Liver (tissue), 9 donors: ENCODE results near the gene LPCAT1. TPM values are rescaled to one million over a fixed set of nuclear protein-coding genes. Genes with fewer than 3 reads are reported as not detected.

Experiments used
- DNase-seq: peaks from one replicate; pipeline ENCODE4 v3.0.0-alpha.2; 2017; ENCODE audit warnings: low spot score
- H3K27ac ChIP-seq, 2 donors: one replicate each; pipeline ENCODE4 v1.7.0; 2013; ENCODE audit warnings: inconsistent platforms in 2 of 2, low read length in 2 of 2, control low read depth in 1 of 2, low read depth in 1 of 2, mild to moderate bottlenecking in 1 of 2
- H3K27me3 ChIP-seq, 4 donors: one replicate each; pipeline versions ENCODE4 v1.6.1 to v1.7.0; 2013; ENCODE audit warnings: low read length in 3 of 4, inconsistent platforms in 1 of 4, mild to moderate bottlenecking in 1 of 4, moderate library complexity in 1 of 4; ENCODE audit not compliant: control insufficient read depth in 4 of 4, insufficient read depth in 4 of 4
- H3K36me3 ChIP-seq, 4 donors: one replicate each; pipeline versions ENCODE4 v1.6.1 to v1.7.0; 2013; ENCODE audit warnings: low read length in 3 of 4, mild to moderate bottlenecking in 3 of 4, low read depth in 1 of 4, moderate library complexity in 1 of 4; ENCODE audit not compliant: control insufficient read depth in 4 of 4, insufficient read depth in 3 of 4
- H3K4me1 ChIP-seq, 4 donors: one replicate each; pipeline versions ENCODE4 v1.6.1 to v1.7.0; 2013; ENCODE audit warnings: low read length in 3 of 4, mild to moderate bottlenecking in 3 of 4, moderate library complexity in 1 of 4; ENCODE audit not compliant: control insufficient read depth in 4 of 4, insufficient read depth in 4 of 4
- H3K4me3 ChIP-seq, 3 donors: one replicate each; pipeline versions ENCODE4 v1.6.1 to v1.7.0; 2013; ENCODE audit warnings: low read length in 3 of 3, control low read depth in 1 of 3, low read depth in 1 of 3, mild to moderate bottlenecking in 1 of 3
- H3K9ac ChIP-seq, 2 donors: one replicate each; pipeline ENCODE4 v1.7.0; 2013; ENCODE audit warnings: low read length in 2 of 2, mild to moderate bottlenecking in 2 of 2, moderate library complexity in 2 of 2, control low read depth in 1 of 2, low read depth in 1 of 2
- H3K9me3 ChIP-seq, 4 donors: one replicate each; pipeline versions ENCODE4 v1.6.1 to v1.7.0; 2013; ENCODE audit warnings: low read length in 3 of 4; ENCODE audit not compliant: control insufficient read depth in 4 of 4
- FOXA1 ChIP-seq: IDR thresholded peaks from 2 replicates; pipeline ENCODE4 v1.6.1; 2016; ENCODE audit warnings: antibody characterized with exemption
- RAD21 ChIP-seq, 2 donors: IDR thresholded peaks; 2 replicates each; pipeline ENCODE4 v1.6.1; 2016; ENCODE audit warnings: antibody characterized with exemption in 2 of 2, mild to moderate bottlenecking in 2 of 2
- SP1 ChIP-seq: IDR thresholded peaks from 2 replicates; pipeline ENCODE4 v1.6.1; 2018; ENCODE audit warnings: antibody characterized with exemption, mild to moderate bottlenecking
- WGBS: extraction: QIAGEN DNeasy Blood & Tissue Kit; methylation state at CpG from one replicate; pipeline ENCODE4 v1.1.7; 2013; 5-methylcytosine and 5-hydroxymethylcytosine counted together
- polyA plus RNA-seq, 2 donors: library from polyadenylated mRNA; stranded (reverse) in 1 of 2; unstranded in 1 of 2; fragments of 200-250 nt in 1 of 2; fragments of >200 nt in 1 of 2; fragmentation: Nextera tagmentation in 1 of 2; extraction: Ambion mirVana in 1 of 2; gene quantifications; one replicate each; pipeline versions ENCODE4 v1.2.1 to v1.2.3, GENCODE V29; 2013 to 2015
- total RNA-seq, 2 donors: library from RNA; depleted of rRNA; stranded (reverse); fragments of >200 nt; gene quantifications; one replicate each; pipeline ENCODE4 v1.2.3, GENCODE V29; 2014
- TF ChIP-seq, protein P1 (sequence below): IDR thresholded peaks from 2 replicates; pipeline ENCODE4 v1.6.1; 2016; ENCODE audit warnings: antibody characterized with exemption
- TF ChIP-seq, protein P2 (sequence below): IDR thresholded peaks from 2 replicates; pipeline ENCODE4 v1.6.1; 2016; ENCODE audit warnings: antibody characterized with exemption, mild to moderate bottlenecking
- TF ChIP-seq, protein P3 (sequence below): IDR thresholded peaks from 2 replicates; pipeline ENCODE4 v1.6.1; 2016; ENCODE audit warnings: antibody characterized with exemption
- TF ChIP-seq, protein P4 (sequence below): IDR thresholded peaks from 2 replicates; pipeline ENCODE4 v1.6.1; 2016; ENCODE audit warnings: antibody characterized with exemption
- donor health status: healthy.
- donor health status: healthy.
- donor health status: healthy.
- donor health status: healthy.
- donor health status: healthy.

Gene LPCAT1
- total and polyA plus RNA-seq, 4 donors = 1.5 to 12.8 (median 9.9) TPM

DNA sequence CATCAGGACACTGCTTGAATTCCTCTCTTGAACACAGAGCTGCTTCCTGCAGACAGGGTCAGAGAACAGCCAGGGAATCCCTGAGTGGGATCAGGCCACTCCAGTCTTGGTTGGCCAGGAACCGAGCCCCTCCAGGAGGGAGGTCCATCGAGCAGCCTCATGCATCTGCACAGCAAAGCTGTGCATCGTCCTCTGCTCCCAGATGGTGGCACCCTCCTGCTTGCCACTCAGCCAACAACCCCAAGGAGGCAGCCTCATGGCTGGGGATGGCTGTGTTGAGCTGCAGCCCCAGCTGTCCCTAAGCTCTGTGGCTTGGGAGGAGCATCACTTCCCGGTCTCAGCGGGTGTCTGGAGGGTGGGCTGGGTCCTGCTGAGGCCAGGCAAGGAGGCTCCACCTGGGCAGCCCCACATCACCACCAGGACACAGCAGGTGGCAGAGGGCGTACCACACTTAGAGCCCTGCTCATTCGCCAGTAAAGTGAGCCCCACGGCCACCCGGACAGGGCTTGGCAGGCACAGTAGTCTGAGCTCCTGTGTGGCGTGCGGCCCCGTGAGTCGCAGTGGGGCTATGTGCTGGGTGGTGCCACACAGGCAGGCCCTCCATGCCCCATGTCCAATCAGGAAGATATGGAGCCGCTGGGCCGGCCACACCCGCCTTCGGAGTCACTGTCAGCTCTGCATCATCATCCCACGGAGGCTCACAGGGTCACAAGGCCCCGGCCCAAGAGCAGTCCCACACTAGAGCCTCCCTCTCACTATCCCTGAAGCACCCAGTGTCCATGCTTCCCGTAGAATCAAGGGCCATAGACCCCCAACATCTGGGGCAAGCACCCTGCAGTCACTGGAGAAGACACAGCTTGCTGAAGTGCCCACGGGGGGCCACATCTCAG is 11.9 kb downstream of the LPCAT1 start:
- peaks cover 0 to 3% (median 2%) of the 10 kb centered on the region in 4 donors for H3K36me3 ChIP-seq
- H3K27ac ChIP-seq = no peak overlapping the region
- WGBS = 89% methylated on average over 21 of the region's 21 CpGs
- H3K4me3 ChIP-seq = no peak overlapping the region
- no peaks in the 10 kb centered on the region for H3K27me3 ChIP-seq
- no peak overlapping the region for H3K9ac ChIP-seq
- H3K4me1 ChIP-seq = no peaks in the 10 kb centered on the region
- peak; percentile 30 for DNase-seq
- TF ChIP-seq, protein P1, sequence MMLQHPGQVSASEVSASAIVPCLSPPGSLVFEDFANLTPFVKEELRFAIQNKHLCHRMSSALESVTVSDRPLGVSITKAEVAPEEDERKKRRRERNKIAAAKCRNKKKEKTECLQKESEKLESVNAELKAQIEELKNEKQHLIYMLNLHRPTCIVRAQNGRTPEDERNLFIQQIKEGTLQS = no peak
- TF ChIP-seq, protein P2, sequence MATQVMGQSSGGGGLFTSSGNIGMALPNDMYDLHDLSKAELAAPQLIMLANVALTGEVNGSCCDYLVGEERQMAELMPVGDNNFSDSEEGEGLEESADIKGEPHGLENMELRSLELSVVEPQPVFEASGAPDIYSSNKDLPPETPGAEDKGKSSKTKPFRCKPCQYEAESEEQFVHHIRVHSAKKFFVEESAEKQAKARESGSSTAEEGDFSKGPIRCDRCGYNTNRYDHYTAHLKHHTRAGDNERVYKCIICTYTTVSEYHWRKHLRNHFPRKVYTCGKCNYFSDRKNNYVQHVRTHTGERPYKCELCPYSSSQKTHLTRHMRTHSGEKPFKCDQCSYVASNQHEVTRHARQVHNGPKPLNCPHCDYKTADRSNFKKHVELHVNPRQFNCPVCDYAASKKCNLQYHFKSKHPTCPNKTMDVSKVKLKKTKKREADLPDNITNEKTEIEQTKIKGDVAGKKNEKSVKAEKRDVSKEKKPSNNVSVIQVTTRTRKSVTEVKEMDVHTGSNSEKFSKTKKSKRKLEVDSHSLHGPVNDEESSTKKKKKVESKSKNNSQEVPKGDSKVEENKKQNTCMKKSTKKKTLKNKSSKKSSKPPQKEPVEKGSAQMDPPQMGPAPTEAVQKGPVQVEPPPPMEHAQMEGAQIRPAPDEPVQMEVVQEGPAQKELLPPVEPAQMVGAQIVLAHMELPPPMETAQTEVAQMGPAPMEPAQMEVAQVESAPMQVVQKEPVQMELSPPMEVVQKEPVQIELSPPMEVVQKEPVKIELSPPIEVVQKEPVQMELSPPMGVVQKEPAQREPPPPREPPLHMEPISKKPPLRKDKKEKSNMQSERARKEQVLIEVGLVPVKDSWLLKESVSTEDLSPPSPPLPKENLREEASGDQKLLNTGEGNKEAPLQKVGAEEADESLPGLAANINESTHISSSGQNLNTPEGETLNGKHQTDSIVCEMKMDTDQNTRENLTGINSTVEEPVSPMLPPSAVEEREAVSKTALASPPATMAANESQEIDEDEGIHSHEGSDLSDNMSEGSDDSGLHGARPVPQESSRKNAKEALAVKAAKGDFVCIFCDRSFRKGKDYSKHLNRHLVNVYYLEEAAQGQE = no peak
- no peak for TF ChIP-seq FOXA1
- peak in 1 of 2 donors; percentile 43 for TF ChIP-seq RAD21 (IDR thresholded peaks at IDR 0.05)
- H3K9me3 ChIP-seq = no peaks in the 10 kb centered on the region

DNA sequence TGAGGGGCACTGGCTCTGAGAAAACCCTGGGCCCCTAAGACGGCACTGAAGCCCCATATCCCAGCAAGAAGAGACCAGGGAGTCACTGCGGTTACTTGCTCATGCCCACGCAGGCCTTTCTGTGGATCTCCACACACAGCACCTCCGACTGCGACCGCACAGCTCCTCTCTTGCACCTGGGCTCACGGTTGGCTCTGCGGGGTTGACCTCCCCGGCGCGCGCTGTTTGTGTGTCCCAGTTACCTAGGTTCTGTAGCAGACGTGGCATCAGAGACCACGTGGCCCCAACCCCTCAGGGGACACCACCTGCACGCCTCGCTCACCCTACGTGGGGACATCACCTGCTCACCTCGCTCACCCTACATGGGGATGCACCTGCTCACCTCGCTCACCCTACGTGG is 12.7 kb downstream of the LPCAT1 start:
- Histone ChIP-seq H3K27me3 (no peaks in the 10 kb centered on the region), H3K27ac (no peak overlapping the region), H3K4me1 (no peaks in the 10 kb centered on the region), H3K4me3 (no peak overlapping the region), H3K9ac (no peak overlapping the region), H3K9me3 (no peaks in the 10 kb centered on the region), H3K36me3 (peaks cover 0 to 3% (median 2%) of the 10 kb centered on the region in 4 donors)
- WGBS = 95% methylated on average over 20 of the region's 20 CpGs
- DNase-seq = peak; percentile 19
- TF ChIP-seq, protein P2 = no peak
- TF ChIP-seq, protein P1 = no peak
- TF ChIP-seq, protein P3, sequence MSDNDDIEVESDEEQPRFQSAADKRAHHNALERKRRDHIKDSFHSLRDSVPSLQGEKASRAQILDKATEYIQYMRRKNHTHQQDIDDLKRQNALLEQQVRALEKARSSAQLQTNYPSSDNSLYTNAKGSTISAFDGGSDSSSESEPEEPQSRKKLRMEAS = no peak
- TF ChIP-seq RAD21 (IDR thresholded peaks at IDR 0.05) = no peak
- TF ChIP-seq SP1 = no peak
- TF ChIP-seq, protein P4, sequence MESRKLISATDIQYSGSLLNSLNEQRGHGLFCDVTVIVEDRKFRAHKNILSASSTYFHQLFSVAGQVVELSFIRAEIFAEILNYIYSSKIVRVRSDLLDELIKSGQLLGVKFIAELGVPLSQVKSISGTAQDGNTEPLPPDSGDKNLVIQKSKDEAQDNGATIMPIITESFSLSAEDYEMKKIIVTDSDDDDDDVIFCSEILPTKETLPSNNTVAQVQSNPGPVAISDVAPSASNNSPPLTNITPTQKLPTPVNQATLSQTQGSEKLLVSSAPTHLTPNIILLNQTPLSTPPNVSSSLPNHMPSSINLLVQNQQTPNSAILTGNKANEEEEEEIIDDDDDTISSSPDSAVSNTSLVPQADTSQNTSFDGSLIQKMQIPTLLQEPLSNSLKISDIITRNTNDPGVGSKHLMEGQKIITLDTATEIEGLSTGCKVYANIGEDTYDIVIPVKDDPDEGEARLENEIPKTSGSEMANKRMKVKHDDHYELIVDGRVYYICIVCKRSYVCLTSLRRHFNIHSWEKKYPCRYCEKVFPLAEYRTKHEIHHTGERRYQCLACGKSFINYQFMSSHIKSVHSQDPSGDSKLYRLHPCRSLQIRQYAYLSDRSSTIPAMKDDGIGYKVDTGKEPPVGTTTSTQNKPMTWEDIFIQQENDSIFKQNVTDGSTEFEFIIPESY = no peak
